ENCODE data around the gene LRRC36.

LRRC36 gene

GRCh38 chr16:67432506-67432890 is 105.9 kb downstream of the LRRC36 start:
- Histone ChIP-seq H3K9ac (ENCODE audit: low read depth, low read length) (peak overlapping the region; percentile 73; the same call in 1 of the 2 replicates), H3K4me1 (ENCODE audit: insufficient read depth, low read length) (peaks cover 22% of the 10 kb centered on the region; the same call in 1 of the 2 replicates), H3K4me3 (ENCODE audit: low read length) (peak overlapping the region; percentile 89; the same call in 1 of the 2 replicates), H3K36me3 (ENCODE audit: insufficient read depth, low read depth, low read length) (peaks cover 8% of the 10 kb centered on the region), H3K27ac (ENCODE audit: low read length) (no peak overlapping the region), H3K9me3 (ENCODE audit: insufficient read depth, low read depth, low read length) (no peaks in the 10 kb centered on the region), H3K27me3 (ENCODE audit: insufficient read depth, low read length) (peaks cover 31% of the 10 kb centered on the region)

- Histone ChIP-seq H3K9me3 (ENCODE audit: insufficient read depth, low read depth, low read length) (no peaks in the 10 kb centered on the region), H3K4me1 (ENCODE audit: insufficient read depth, low read length) (peaks cover 19% of the 10 kb centered on the region; the same call in 1 of the 2 replicates), H3K36me3 (ENCODE audit: insufficient read depth, low read depth, low read length) (peaks cover 15% of the 10 kb centered on the region), H3K9ac (ENCODE audit: low read depth, low read length) (peak overlapping the region; percentile 73), H3K4me3 (ENCODE audit: low read length) (peak overlapping the region; percentile 89; the same call in 1 of the 2 replicates), H3K27me3 (ENCODE audit: insufficient read depth, low read length) (peaks cover 30% of the 10 kb centered on the region), H3K27ac (ENCODE audit: low read length) (no peak overlapping the region)
Measured at GRCh38 chr16:67433131-67433719, 106.6 kb downstream of the LRRC36 start.

All from iPS-20b (cell line).